GM19463 (cell line): ENCODE data around the gene DDX24.

Source experiments
- ATAC-seq: cut with Tn5 transposase; IDR thresholded peaks from one replicate; pipeline ENCODE4 v1.9.1; 2021; ENCODE audit warnings: mild to moderate bottlenecking, moderate library complexity; ENCODE audit not compliant: unreplicated experiment

The DDX24 gene

GRCh38 chr14:94018308-94018707 lies 62.7 kb downstream of the DDX24 start:
- ATAC-seq, result no peak

- ATAC-seq, result no peak
Measured at GRCh38 chr14:94016446-94016976, 64.5 kb downstream of the DDX24 start.

- ATAC-seq, result no peak
Measured at GRCh38 chr14:94015223-94015622, 65.8 kb downstream of the DDX24 start.

- no peak for ATAC-seq
Measured at GRCh38 chr14:94014382-94014781, 66.6 kb downstream of the DDX24 start.

- no peak for ATAC-seq
Measured at GRCh38 chr14:94011795-94012194, 69.2 kb downstream of the DDX24 start.

- no peak for ATAC-seq
Measured at GRCh38 chr14:94010625-94011024, 70.4 kb downstream of the DDX24 start.

GRCh38 chr14:94009767-94010166 lies 71.2 kb downstream of the DDX24 start:
- peak; percentile 82 for ATAC-seq

GRCh38 chr14:94008234-94008633 lies 72.8 kb downstream of the DDX24 start:
- no peak for ATAC-seq

- no peak for ATAC-seq
Measured at GRCh38 chr14:94005324-94006073, 75.5 kb downstream of the DDX24 start.

GRCh38 chr14:94004015-94004414 lies 77.0 kb downstream of the DDX24 start:
- ATAC-seq, result no peak

- no peak for ATAC-seq
Measured at GRCh38 chr14:94003397-94003796, 77.6 kb downstream of the DDX24 start.

- ATAC-seq, result peak; percentile 63
Measured at GRCh38 chr14:94001501-94002396, 79.3 kb downstream of the DDX24 start.

GRCh38 chr14:94001016-94001415 lies 80.0 kb downstream of the DDX24 start:
- ATAC-seq, result no peak

- no peak for ATAC-seq
Measured at GRCh38 chr14:94000267-94000666, 80.7 kb downstream of the DDX24 start.

- ATAC-seq, result no peak
Measured at GRCh38 chr14:93999573-93999972, 81.4 kb downstream of the DDX24 start.

GRCh38 chr14:93998871-93999403 lies 82.1 kb downstream of the DDX24 start:
- ATAC-seq, result no peak
